KMS-11 (cell line): Measurements from ENCODE around the gene PMVK.

Source experiments
- H2AFZ ChIP-seq: fragments of 200-600 bp; sonication (generic); 2 replicates; pipeline ENCODE4 v1.6.1; 2016; ENCODE audit warnings: antibody characterized with exemption, mixed run types, low read depth
- H3K27ac ChIP-seq: fragments of 200-600 bp; sonication (generic); 2 replicates; pipeline ENCODE4 v1.6.1; 2016; ENCODE audit warnings: mild to moderate bottlenecking, mixed run types
- H3K27me3 ChIP-seq: fragments of 200-600 bp; sonication (generic); 2 replicates; pipeline ENCODE4 v1.6.1; 2017; ENCODE audit warnings: mild to moderate bottlenecking, low read depth, mixed run types, moderate library complexity; ENCODE audit not compliant: insufficient read depth
- H3K36me3 ChIP-seq: fragments of 200-600 bp; sonication (generic); 2 replicates; pipeline ENCODE4 v1.6.1; 2017; ENCODE audit warnings: mild to moderate bottlenecking, mixed run types; ENCODE audit not compliant: insufficient read depth
- H3K4me1 ChIP-seq: fragments of 200-600 bp; sonication (generic); 2 replicates; pipeline ENCODE4 v1.6.1; 2016; ENCODE audit warnings: mild to moderate bottlenecking, low read depth, mixed run types; ENCODE audit not compliant: poor library complexity, severe bottlenecking
- H3K4me2 ChIP-seq: fragments of 200-600 bp; sonication (generic); 2 replicates; pipeline ENCODE4 v1.7.0; 2016; ENCODE audit warnings: mild to moderate bottlenecking, mixed run types
- H3K4me3 ChIP-seq: fragments of 200-600 bp; sonication (generic); IDR thresholded peaks from 2 replicates; pipeline ENCODE4 v1.6.1; 2017; ENCODE audit warnings: low read depth, low read length, mixed read lengths; ENCODE audit not compliant: insufficient read depth
- H3K79me2 ChIP-seq: fragments of 200-600 bp; sonication (generic); 2 replicates; pipeline ENCODE4 v1.6.1; 2016; ENCODE audit warnings: low read depth, mixed run types; ENCODE audit not compliant: insufficient read depth
- H3K9ac ChIP-seq: fragments of 200-600 bp; sonication (generic); 2 replicates; pipeline ENCODE4 v1.6.1; 2016; ENCODE audit warnings: mild to moderate bottlenecking, mixed run types
- H4K20me1 ChIP-seq: fragments of 200-600 bp; sonication (generic); 2 replicates; pipeline ENCODE4 v1.6.1; 2016; ENCODE audit warnings: mild to moderate bottlenecking, mixed run types; ENCODE audit not compliant: insufficient read depth
- CTCF ChIP-seq: fragments of 200-600 bp; sonication (generic); conservative IDR thresholded peaks from 2 replicates; pipeline ENCODE4 v1.6.1; 2017; ENCODE audit warnings: low read depth, mild to moderate bottlenecking, antibody characterized with exemption, low read length, moderate library complexity, mixed read lengths

Gene PMVK

GRCh38 chr1:154901591-154901990 is 34.9 kb downstream of the PMVK start:
- Histone ChIP-seq H3K27ac (no peak overlapping the region), H3K4me2 (no peak overlapping the region), H3K79me2 (no peaks in the 10 kb centered on the region), H2AFZ (no peak overlapping the region), H3K27me3 (no peaks in the 10 kb centered on the region; the same call in 1 of the 2 replicates), H4K20me1 (no peaks in the 10 kb centered on the region), H3K4me1 (no peaks in the 10 kb centered on the region), H3K9ac (no peak overlapping the region), H3K36me3 (no peaks in the 10 kb centered on the region), H3K4me3 (no peak overlapping the region)
- TF ChIP-seq CTCF = no peak

- no peaks in the 10 kb centered on the region for H3K36me3 ChIP-seq
- H2AFZ ChIP-seq = no peak overlapping the region
- H3K4me1 ChIP-seq = no peaks in the 10 kb centered on the region
- H3K27me3 ChIP-seq = no peaks in the 10 kb centered on the region; the same call in 1 of the 2 replicates
- TF ChIP-seq CTCF = no peak
- H3K4me3 ChIP-seq = no peak overlapping the region
- no peak overlapping the region for H3K27ac ChIP-seq
- H4K20me1 ChIP-seq = no peaks in the 10 kb centered on the region
- H3K9ac ChIP-seq = no peak overlapping the region
- no peak overlapping the region for H3K4me2 ChIP-seq
- H3K79me2 ChIP-seq = no peaks in the 10 kb centered on the region
These were observed 37.5 kb downstream of the PMVK start for GRCh38 chr1:154899041-154899440.

GRCh38 chr1:154896771-154897286 is 39.7 kb downstream of the PMVK start:
- H2AFZ ChIP-seq = no peak overlapping the region
- H3K4me1 ChIP-seq = no peaks in the 10 kb centered on the region
- no peaks in the 10 kb centered on the region for H3K27me3 ChIP-seq
- no peaks in the 10 kb centered on the region for H4K20me1 ChIP-seq
- H3K27ac ChIP-seq = no peak overlapping the region
- H3K4me2 ChIP-seq = no peak overlapping the region
- no peaks in the 10 kb centered on the region for H3K36me3 ChIP-seq
- H3K4me3 ChIP-seq = no peak overlapping the region
- H3K9ac ChIP-seq = no peak overlapping the region
- no peaks in the 10 kb centered on the region for H3K79me2 ChIP-seq
- no peak for TF ChIP-seq CTCF

- H3K4me2 ChIP-seq = no peak overlapping the region
- H3K9ac ChIP-seq = no peak overlapping the region
- H3K4me1 ChIP-seq = no peaks in the 10 kb centered on the region
- H4K20me1 ChIP-seq = no peaks in the 10 kb centered on the region
- H3K36me3 ChIP-seq = no peaks in the 10 kb centered on the region
- H3K27ac ChIP-seq = no peak overlapping the region
- TF ChIP-seq CTCF = no peak
- no peaks in the 10 kb centered on the region for H3K27me3 ChIP-seq
- H2AFZ ChIP-seq = no peak overlapping the region
- H3K4me3 ChIP-seq = no peak overlapping the region
- no peaks in the 10 kb centered on the region for H3K79me2 ChIP-seq
These were observed 40.7 kb downstream of the PMVK start for GRCh38 chr1:154895798-154896197.
